Measurements from ENCODE around the gene RTKN2.
"Not testable (repeated sequence)": the region's sequence is repeated elsewhere in the genome, so short reads cannot be mapped to it uniquely, and the experiment has no call there.

RTKN2 gene, protein sequence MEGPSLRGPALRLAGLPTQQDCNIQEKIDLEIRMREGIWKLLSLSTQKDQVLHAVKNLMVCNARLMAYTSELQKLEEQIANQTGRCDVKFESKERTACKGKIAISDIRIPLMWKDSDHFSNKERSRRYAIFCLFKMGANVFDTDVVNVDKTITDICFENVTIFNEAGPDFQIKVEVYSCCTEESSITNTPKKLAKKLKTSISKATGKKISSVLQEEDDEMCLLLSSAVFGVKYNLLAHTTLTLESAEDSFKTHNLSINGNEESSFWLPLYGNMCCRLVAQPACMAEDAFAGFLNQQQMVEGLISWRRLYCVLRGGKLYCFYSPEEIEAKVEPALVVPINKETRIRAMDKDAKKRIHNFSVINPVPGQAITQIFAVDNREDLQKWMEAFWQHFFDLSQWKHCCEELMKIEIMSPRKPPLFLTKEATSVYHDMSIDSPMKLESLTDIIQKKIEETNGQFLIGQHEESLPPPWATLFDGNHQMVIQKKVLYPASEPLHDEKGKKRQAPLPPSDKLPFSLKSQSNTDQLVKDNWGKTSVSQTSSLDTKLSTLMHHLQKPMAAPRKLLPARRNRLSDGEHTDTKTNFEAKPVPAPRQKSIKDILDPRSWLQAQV

DNA sequence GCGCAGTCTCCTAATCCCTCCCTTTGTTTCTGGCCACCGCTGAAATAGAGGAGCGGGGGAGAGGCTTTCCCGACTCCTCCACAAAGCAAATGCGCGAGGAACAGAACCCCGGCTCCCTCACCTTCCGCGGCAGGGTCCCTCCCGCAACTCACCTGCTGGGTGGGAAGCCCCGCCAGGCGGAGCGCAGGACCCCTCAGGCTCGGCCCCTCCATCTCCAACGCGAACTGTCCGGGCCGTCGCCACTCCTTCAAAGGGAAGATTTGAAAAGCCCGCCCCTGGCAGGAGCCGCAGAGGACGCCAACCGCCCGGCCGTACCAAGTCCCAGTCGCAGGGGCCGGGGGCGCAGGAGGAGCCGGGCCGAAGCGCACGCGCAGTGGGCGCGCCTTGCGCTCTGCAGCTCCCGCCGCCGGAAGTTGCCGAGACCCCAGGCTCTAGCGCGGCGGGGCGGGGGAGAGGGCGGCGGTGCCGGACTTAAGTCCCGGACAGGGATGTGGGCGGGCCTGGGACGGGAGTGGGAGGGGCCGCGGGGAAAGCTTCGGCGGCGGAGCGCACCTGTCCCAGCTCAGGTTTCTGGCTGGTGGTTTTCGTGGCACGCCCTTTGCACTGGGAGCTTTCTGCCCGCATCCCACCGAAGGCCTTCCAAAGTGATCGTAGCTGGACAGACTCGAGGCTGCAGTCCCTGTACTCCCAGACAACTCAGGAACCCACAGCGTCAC lies at the start of gene RTKN2:
Gene RTKN2 (minus strand): TSS at position 446 of the 716 bp plus-strand sequence. CDS start 234 bp downstream, at position 212.
- peak; percentile 58 for DNase-seq (ENCODE audit: low read depth)

DNA sequence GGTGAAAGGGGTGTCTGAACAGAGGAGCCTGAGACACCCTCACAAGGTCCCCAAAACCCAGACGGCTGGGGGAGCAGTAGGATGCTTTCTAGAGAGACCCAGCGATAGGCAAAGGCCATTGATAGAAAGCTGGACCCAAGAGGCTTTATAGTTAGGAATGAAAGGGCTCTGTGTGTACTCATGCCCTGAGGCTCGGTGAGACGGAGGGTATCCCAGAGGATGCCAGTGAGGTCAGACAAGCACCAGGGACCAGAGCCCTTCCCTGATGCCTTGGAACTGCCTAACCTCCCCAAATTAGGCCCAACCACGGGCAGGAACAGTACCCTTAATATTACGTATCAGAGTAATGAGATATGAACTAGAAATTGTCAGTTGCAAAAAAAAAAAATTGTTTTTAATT lies 48.6 kb upstream of the RTKN2 start:
- DNase-seq (ENCODE audit: low read depth): no peak

DNA sequence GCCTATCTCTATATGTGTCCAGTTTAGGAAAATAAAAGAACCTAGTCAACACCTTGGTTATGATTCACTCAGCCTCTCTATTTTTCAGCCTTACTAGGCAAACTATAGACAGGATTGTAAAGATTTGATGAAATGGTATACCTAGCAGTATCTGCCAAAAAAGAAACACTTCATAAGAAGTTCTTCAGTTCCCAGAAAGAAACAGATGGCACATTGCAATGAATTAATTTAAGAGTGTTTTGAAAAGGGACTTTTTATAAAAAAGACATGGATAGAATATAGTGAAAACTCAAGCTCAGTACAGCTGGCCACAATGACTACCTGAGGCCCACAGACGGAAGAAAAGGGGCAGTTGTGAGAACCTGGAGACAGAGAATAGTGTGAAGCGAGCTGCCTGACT lies 40.6 kb upstream of the RTKN2 start:
- DNase-seq (ENCODE audit: low read depth): no peak

DNA sequence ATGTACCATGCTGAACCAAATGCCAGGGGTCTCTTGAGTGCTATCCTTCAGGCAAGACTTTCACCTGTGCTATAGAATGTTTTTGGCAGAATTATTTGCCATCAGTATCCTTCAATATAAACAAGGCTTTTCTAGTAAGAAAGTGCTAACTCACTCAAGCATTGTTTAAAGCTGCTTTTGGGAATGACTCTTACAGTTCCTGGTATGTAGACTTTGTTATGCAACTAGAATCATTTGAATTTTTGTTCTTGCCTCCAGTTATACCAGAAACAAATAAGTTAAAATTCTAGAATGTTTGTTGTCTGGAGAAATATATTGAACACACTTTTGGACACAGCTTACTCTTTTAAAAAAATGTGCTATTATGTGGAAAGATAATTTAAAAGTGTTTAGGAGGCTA lies 39.5 kb upstream of the RTKN2 start:
- no peak for DNase-seq (ENCODE audit: low read depth)

DNA sequence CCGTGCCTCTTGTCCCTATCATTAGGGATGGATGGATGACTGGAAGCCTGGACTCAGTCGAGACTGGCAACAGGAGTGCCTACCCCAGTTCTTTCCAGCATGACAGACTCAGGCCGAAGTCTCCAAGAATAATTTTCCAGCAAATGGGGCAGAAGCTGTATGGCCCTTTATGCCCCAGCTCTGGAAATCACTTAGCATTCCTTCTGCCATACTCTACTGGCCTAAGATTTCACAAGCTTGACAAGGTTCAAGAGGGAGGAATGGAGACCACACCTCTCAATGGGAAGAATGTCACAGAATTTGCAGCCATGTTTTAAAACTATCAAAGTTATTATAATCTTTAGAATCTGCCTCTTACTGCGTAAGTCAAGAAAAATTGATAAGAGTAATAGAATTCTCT lies 39.0 kb upstream of the RTKN2 start:
- DNase-seq (ENCODE audit: low read depth): no peak

DNA sequence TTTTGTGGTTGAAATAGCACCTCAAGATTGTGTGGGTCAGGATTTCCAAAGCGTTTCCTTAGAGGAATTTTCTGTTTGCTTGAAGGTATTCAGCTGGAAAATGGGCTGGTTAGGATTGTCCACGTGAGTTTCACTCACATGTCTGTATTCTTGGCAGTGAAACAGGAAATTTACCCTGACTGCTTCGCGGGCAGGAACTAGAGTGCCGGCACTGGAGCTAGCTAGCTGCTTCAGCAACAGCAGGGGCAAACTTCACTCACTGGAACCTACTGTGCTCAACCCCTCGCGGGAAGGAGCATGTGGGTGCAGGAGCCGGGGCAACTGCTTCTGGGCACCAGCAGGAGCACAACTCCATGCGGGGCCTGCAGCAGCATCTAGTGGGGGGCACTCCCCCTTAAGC lies 38.0 kb upstream of the RTKN2 start:
- no peak for DNase-seq (ENCODE audit: low read depth)

DNA sequence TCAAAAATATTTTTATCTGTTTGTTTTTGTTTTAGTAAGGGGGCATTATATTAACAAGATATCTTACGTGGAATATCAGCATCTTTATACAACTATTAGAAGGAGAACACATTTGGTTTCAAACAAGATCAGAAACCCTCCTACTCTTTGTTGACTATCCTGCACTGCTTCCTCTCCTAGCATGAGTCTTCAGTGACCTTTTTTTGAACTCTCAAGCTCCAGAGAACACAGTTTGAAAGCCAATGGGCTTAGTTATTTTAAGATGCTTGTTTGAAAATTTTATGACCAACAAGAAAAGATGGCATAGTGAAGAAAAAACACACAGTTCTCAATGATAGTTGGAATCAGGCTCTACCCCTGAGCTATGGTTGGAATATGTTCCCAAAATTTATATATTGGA lies 37.2 kb upstream of the RTKN2 start:
- no peak for DNase-seq (ENCODE audit: low read depth)

DNA sequence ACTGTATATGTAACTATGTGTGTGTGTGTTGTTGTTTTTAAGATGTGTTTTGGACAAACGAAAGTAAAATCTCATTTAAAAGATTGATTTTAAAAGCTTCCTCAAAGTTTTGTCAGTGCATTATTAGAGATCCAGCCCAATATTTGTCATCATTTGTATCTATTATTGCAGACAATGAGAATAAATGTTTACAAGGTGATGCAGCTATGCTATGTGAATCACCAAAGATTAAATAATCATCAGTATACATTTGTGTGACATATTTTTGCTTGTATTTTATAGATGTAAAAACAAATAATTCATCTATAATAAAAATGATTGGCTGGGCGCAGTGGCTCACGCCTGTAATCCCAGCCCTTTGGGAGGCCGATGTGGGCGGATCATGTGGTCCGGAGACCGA lies 35.3 kb upstream of the RTKN2 start:
- no peak for DNase-seq (ENCODE audit: low read depth)

DNA sequence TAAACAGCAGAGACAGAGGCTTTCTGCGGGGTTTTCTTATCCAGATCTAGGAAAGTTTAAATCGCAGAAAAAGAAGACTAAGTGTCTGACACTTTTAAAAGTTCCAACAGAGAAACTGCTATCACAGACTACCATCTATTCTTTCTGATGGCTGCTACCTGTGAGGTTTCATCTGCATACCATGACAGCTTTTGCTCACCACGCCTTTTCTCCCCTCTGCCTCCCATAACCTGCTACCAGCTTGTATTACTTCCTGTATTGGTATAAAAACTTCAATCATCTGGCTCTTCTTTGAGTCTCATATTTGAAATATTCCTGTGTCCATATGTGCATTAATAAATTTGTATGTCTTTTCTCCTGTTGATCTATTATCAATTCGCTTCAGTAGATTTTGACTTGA lies 34.1 kb upstream of the RTKN2 start:
- DNase-seq (ENCODE audit: low read depth): no peak

DNA sequence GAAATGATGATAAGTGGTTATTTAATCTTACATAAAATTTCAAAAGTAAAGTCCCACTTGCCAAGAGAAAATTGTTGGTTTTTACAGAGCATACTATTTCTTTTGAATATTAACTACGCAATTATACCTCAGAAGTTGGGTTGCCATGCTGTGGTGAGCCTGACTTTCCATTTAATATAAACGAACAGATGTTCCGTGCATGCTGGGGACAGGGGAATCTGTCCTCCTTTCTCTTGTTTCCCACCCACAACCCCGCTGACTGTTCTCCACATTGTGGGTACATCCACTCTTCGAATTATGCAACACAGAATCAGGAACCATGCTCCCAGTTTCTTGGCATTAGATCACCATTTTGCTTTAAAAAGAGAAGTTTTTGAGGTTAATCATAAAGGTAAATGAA lies 29.2 kb upstream of the RTKN2 start:
- DNase-seq (ENCODE audit: low read depth): no peak

DNA sequence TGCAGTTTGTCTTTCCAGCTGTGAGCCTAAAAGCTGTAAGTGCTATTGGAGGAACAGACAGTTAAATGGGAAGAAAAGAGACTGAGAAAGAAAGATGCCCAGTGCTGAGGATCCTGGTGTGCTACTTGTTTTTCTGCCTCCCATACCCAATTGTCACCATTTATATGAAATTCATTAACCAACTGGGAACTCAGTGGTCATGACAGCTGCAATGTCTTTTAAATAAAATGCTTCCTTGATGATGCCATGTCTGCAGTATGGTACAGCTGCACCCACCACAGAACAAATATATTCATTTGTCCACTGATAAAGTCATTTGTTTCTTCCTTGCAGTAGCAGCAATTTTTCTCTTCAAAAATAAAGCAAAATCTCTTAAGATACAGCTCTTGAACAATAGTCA lies 15.6 kb upstream of the RTKN2 start:
- DNase-seq (ENCODE audit: low read depth): no peak

DNA sequence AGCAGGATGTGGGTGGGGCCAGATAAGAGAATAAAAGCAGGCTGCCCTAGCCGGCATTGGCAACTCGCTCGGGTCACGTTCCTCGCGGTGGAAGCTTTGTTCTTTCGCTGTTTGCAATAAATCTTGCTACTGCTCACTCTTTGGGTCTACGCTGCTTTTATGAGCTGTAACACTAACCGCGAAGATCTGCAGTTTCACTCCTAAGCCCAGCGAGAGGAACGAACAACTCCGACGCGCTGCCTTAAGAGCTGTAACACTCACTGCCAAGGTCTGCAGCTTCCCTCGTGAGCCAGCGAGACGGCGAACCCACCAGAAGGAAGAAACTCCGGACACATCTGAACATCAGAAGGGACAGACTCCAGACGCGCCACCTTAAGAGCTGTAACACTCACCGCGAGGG lies 12.7 kb upstream of the RTKN2 start:
- DNase-seq (ENCODE audit: low read depth): not testable (repeated sequence)

DNA sequence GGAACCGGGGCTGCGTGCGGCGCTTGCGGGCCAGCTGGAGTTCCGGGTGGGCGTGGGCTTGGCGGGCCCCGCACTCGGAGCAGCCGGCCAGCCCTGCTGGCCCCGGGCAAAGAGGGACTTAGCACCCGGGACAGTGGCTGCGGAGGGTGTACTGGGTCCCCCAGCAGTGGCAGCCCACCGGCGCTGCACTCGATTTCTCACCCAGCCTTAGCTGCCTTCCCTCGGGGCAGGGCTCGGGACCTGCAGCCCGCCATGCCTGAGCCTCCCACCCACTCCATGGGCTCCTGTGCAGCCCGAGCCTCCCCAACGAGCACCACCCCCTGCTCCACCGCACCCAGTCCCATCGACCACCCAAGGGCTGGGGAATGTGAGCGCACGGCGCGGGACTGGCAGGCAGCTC lies 11.7 kb upstream of the RTKN2 start:
- DNase-seq (ENCODE audit: low read depth): not testable (repeated sequence)

DNA sequence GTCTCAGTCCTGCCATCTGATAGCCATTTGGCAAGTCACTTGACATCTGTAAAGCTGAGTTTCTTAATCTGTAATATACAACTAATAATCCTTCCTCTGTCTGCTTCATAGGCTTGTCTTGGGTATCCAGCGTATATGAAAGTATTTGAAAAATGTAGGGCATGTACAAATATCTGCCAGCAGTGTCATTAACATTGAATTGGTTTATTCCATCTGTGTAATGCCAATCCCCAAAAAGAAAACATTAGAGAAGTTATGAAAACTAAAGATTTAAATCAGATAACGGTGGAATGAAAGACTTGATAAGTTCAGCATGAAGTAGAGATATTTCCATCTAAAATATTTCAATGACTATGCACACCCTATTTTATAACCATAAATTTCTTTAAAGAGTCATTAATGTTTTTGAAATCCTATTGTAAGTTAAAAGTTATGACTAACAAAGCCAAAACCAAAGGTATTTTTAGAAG lies 9.8 kb upstream of the RTKN2 start:
- peak; percentile 22 for DNase-seq (ENCODE audit: low read depth)

DNA sequence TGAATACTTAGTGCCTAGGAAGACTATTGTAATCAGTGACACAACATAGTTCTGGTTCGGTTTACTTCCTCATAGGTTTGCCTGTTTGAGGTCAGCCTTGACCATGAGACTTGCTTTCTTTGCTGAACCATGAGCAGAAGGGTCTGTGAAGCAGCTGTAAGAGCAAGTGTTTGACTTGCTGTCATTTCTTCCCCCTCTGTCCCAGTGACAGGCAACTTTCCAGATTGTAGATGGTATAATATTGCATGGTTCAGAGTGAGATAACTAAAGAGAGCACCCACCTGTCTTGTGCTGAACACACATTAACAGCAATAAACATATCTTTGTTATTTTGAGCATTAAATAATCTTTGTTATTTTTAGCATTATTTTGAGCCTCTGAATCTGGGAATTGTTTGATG lies 9.3 kb upstream of the RTKN2 start:
- no peak for DNase-seq (ENCODE audit: low read depth)

DNA sequence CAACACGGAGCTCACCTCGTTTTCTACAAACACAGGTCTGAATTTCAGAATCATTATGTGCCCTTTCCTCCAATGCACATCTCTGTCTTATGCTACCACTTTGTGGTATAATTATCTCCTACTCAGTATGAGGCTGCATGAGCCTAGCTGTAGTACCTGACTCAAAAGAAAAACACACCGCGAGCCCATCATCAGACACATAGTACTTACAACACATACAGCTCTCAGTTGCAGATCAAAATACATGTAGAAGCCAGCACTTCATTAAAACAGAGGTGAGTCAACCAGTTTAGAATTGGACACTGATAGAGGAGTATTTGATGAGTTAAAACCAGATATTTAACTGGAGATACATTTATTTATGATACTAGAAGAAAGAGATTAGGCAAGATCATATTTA lies 1.4 kb upstream of the RTKN2 start:
- no peak for DNase-seq (ENCODE audit: low read depth)

DNA sequence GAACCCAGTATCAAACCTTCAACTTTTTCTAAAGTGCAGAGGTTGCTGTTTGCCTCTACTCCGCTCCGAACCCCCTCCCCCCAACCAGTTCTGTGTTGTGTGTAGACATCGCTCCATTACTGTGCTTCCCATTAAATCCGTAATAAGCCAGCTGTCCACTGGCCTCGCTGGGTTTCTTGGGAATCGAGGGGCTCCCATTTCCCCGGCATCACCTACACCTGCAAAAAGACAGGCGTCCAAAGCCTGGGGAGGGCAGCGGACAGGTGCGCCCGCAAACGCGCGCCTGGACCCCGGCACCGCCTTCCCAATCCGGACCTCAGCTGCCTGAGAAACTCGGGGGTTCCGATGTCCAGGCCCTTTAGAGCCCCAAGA lies 631 bp downstream of the RTKN2 start:
- no peak for DNase-seq (ENCODE audit: low read depth)

DNA sequence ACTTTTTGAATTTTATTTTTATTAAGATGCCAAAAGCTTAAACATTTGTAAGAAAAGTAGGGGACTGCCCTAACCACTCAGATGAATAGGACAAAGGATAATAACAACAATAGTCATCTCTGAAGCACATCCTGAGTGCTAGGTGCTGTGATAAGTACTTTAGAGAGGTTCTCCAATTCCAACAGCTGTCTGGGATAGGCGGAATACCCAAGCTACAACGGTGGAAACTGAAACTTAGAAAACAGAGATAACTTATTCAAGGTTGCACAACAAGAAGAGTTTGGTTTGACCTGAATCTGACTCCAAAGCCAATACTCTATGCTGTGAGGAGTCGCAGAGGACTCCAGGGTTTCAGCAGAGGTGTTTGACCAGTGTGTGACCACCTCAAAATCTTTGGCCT lies 2.0 kb downstream of the RTKN2 start:
- DNase-seq (ENCODE audit: low read depth): no peak

DNA sequence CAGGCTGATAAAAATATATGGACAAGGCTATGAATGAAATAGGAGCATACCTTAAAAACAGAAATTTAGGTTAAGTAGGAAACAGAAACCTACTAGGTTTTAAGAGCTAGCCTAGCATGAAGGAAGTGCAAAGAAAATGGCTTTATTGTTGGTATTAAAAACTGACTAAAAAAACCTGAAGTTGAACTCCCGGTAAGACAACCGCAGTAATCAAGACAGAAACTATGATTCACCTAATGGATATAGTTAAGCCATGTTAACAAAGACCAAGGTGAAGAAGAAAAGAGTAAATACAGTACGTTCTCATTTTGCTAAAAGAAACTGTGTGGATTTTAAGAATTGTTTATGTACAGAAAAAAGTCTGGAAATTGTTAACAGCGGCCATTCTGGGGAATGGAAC lies 2.5 kb downstream of the RTKN2 start:
- no peak for DNase-seq (ENCODE audit: low read depth)

DNA sequence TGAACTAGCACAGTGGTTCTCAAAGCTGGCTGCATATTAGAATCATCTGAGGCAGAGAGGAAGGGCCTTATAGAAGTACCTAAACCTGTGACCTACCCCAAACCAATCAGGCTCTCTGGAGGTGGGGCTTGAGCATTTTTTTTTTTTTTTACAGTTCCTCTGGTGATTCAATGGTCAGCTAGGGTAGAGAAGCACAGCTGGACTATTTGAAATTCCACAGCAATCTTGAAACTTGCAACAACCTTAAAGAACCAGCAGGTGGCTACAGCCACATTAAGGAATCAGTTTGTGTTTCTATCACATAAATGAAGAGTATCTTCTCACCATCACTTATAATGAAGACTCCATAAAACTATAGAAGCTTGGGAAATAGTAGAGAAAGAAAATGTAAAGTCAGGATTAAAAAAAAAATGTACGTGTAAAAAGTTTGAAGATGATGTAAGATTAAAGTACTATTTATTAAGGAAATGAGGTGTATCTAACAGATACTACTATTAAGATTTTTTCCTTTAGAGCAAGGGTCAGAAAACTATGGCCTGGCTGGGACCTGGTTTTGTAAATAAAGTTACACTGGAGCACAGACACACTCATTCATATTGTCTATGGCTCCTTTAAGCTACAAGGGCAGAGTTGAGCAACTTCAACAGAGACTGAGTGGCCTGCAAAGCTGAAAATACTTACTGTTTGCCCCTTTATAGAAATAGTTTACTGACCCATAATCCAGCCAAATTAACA lies 3.8 kb downstream of the RTKN2 start:
- peak; percentile 92 for DNase-seq (ENCODE audit: low read depth)

DNA sequence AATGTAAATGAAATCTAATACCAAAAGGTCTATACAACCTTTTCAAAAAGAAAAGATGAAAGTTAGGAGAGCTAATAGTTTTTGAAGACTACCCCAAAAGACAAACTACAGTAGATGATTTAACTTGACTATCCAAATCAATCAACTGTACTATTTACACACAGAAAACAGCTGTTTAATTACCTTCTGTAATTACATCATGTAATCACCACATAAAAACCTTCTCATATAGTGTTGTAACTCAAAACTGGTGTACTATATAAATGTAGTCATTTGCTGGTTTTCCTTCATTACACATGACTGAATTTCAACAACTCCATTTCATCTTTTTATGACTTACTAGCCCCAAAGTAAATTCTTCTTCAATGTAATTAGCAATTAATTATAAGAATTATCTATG lies 4.5 kb downstream of the RTKN2 start:
- DNase-seq (ENCODE audit: low read depth): no peak

DNA sequence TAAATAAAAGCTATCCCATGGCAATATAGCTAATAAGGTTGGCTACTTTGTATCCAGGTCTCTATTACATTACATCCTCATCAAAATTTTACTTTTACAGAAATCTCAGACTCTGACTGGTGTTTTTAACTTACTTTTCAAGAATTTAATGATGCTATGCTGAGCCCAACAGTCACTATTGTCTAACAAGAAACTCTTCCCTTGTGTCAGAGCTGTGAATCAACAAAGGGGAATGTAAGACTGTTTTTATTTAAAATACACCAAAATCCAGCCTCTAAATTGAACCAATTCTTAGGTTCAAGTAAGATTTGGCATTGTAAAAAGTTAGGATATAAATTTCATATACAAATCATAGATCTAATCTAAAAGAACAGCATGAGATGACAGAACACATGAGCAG lies 7.0 kb downstream of the RTKN2 start:
- no peak for DNase-seq (ENCODE audit: low read depth)

DNA sequence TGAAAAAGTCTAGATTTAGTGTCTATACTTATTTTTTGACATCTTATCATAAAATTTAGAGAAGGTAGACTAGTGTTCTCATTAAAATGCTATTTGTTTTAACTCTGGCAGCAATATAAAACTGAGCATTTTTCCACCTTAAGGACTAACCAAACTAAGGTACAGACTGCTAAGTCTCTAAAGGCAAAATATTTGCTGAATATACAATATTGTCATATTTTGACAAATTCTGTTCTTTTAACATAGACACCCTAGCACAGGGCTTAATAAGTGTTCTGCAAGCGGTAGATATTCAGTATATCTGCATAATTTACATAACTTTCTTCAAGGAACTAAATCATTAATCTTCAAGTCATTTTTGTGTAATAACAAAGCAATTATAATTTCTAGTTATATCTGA lies 8.6 kb downstream of the RTKN2 start:
- DNase-seq (ENCODE audit: low read depth): no peak

Measured in amniotic epithelial cell (primary cell).